ENCODE results near the gene MVB12B.

MVB12B gene

DNA sequence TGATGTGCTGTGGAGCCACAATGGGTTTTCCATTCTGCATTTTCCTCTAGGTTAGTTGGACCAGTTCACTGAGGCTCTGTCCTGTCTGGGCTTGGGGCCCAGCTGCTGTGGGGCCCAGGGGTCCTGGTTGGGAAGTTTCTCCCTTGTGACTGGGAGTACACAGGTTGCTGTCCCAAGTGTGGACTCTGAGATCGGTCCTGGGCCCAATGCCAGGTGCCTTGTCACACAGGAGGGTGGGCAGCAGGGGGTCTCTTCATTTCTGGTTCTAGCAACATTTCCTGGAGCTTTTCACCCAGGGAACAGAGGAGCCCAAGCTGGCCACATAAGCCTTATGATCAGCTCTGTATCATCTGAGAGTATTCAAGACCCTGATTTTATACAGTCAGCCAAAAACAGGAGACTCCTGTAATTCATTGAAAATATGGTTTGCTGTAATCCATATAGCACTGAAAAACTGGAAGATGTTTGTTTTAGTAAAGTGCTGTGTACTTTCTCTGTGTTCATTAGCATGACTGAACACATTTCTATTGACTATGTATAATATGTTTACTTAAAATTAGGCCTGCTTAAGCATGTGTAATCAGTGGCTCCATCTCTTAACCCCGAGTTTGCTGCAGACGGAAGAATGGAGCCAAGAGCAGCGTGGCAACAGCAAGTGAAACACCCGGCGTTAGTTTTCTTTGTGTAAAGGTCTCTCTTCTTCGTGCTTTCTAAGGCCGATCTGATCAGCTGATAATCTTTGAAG, 62.5 kb downstream of the MVB12B start:
- DNase-seq: peak; percentile 46

DNA sequence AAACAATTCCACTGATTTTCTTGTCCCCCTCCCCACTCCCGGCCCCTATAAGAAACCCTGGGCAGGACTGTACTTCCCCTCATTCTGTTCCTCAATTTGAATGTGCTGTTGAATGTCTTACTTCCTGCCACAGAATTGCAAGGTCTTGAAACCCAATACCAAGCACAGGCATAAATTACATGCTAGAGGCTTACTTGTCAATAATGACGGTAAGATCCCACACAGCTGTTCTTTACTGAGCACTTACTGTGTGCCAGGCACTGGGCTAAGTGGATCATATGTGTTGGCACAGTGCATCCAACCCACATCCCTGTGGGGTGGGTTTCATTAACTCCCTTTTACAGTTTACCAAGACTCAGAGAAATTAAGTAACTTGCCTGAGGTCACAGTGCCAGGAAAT, 63.4 kb downstream of the MVB12B start:
- peak; percentile 37 for DNase-seq

DNA sequence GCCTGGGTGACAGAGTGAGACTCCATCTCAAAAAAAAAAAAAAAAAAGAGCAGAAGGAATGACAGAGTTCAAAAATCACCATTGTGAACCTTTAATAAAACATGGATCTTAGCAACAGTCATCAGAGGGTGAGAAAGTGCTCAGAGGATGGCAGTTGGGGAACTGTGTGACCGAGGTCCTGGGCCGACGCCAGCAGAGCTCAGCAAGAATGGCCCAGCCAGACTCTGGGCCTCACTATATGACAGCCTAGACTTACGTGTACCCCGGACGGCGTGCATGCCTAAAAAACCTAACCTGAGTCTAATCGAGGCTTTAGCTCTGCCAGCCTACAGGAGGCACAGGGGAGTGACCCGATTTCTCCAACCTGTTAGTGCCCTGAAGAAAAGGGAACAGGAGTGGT, 64.3 kb downstream of the MVB12B start:
- no peak for DNase-seq

DNA sequence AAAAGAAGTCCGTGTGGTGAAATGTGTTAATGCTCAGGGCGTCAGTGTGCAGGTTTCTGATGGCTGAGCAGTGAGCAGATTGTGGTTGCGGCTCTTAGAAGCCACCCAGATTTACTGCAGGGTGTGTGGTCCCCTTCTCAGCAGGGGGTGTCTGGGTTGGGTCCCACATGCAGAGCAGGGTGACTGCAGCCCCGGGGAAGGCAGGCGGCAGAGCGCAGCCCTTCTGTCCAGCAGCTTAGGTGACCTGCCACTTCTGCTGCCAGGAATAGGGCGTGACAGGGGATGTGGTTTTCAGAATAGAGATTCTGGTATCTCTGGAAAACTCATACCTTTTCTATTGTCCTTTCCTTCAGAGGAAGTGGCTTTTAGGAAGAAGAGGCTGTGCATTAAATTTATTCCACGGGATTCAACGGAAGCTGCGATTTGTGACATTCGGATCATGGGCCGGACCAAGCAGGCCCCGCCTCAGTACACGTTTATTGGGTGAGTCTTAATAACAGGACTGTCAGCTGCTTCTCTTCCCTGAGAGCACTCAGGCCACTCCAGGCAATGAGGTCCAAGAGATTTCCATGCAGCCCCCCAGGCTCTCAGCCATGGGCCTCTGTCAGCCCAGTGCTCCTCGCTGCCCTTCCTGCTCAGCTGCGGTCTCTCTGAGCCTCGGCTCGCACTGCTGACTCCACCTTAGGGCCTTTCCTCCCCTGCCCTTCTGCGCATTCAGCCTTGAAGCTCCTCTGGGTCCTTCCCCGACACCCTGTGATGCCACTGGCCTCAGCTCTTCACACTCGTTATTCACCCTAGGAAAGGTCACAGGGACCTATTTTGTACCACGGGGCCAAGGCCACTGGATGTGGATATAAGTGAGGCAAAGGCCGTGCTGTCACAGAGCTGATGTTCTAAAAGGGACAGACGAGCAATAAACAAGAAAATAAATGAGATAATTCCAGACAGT, 65.4 kb downstream of the MVB12B start:
- no peak for DNase-seq

DNA sequence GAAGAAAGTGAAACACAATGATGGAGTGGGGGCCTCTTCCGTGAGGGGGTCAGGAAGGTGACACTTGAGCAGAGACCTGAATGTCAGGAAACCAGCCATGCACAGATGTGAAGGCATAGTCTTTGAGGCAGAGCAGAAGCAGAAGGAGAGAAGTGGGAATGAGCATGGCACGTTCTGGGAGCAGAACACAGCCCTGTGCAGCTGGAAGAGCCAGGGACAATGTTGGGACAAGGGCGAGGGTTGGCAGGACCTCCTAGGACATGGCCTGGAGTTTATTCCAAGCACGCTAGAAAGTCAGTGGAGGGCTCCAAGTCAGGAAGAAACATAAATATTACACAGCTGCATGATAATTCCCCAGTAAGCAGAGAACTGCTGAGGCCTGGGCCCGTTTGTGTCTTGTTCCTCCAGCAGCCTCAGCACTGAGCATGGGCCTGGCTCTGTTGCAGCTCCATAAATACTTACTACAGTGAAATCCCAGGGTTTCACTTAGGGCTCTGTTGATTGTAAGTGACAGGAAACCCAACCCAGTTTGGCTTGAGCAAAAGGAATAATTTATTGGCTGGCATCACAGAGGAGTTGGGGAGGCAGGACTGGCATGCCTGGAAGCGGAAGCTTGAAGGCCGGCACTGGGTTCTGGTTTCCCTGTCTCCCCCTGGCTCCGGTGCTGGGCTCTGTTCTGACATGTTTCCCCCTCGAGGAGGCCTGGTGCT, 66.2 kb downstream of the MVB12B start:
- DNase-seq: no peak

DNA sequence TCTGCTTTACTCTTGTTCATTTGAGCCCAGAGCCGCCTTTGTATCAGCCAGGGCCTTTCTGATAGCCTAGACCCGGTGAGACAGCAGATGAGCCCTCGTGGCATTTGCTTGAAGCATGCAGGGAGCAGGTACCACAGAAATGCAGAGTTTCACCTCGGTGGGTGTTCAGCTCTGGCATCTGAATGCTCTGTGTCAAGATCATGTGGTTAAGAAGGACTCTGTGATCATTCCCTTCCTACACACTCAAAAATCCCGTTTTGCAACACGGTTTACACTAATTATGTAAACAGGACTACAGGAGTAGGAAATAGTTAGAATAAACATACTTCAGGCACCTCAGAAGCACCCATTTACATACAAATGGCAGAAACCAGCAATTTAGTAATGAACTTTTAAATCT, 67.2 kb downstream of the MVB12B start:
- no peak for DNase-seq

DNA sequence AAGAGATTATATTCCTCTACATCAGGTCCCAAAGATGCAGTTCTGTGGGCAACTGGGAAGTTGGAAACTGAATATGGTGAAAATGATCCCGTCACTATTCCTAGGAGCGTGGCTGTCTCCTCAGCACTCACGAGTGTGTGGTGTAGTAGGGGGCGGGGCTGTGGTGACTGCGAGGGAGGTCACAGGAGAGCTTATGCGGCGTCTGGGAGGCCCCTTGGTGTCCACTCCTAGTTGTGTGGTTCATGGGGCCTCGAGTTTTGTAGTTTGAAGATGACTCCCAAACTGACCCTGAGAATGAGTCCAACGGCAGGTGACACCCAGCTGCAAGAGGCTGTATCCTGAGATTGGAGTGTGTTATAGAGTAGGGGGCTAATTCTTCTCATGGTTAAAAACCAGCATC, 68.2 kb downstream of the MVB12B start:
- no peak for DNase-seq

DNA sequence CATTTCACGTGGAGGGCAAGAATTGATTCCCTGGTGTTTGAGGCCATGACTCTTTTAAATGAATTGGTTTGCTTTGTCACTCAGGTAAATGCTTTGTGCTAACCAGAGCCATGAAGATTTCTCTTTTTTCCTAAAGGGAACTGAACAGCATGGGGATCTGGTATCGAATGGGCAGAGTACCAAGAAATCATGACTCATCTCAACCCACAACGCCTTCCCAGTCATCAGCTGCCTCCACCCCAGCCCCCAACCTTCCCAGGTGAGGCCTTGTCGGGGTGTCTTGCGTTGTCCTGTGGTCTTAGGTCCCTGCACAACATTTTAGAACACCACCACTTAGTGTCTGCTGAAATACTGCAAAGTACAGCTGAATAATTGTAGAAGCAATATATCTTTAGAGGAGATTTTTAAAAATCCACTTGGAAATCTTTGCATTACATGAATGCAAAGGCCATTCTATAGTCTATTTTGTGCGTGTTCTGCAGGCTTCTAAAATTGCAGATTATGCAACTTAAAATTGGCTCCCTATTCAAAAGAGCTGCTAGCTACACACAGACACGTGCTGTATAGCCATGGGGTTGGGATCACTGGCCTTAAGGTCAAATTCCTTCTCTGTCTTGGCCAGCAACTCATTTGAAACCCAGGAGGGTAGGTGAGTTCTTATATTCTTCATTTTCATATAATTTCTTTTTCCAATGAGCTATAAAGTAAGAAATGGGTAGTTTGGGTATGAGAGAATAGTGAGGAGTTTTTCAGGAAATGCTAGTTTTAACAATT, 69.0 kb downstream of the MVB12B start:
- DNase-seq: no peak

DNA sequence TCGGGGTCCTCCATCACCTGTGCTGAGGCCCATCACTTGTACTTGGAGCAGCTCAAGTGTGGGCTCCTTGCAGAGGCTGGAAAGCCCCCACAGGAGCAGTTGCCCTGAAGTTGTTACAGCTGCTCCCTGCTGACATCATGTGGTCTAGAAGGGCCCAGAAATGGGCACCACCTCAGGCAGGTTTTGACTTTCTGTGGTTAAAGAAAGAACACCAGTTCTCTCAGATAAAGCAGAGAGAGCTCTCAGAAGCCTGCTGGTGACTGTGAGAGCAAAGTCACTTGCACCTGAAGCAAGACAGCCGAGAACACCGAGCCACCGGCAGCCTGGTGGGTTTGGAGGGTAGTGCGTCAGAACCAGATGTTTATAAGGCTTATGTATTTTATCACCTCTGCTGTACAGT, 70.4 kb downstream of the MVB12B start:
- DNase-seq: no peak

DNA sequence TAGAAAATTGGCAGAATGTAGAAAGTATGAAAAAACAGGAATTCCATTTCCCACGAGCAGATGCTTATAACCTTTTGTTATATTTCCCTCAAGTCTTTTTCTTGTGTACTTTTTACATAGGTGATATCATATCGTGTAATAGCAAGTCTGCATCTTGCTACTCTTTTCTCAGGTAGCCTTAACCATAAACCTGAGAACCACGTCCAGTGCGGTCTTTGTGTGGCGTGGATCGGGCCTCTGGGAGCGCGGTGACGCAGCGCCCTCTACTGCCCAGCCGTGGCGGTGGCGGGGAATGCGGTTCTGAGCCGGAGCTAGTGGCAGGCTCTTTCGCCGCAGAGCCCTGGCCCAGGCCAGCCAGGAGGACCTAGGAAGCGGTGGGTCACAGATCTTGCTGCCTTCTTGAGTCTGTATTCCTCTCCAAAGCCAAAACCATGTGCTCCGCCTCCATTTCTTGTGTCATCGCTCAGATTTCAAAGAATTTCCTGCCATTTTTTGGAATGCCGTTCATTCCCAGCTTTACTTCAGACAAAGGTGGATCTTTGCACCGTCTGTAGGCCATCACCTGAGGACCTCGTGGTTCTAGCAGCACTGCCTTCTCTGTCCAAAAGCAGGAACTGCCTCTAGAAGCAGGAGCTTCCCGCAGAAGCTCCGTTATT, 71.9 kb downstream of the MVB12B start:
- no peak for DNase-seq

DNA sequence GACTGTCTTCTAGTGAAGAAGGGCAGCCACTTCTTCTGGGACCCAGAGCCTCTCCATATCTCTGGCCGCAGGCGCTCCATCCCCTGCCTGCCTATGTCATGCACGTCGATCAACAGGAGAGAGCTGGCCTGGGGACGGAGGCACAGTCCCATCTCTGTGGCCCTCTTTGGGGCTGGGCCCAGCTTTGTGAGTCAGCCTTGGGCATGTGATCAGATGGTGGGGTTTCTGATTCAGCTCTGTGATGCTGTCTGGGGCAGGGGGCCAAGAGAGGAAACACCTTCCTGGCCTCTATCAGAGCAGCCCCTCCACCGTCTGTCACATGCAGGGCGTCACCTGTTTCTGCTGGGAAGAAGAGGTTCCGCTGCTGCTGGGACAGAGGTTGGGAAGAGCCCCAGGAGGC, 72.6 kb downstream of the MVB12B start:
- no peak for DNase-seq

DNA sequence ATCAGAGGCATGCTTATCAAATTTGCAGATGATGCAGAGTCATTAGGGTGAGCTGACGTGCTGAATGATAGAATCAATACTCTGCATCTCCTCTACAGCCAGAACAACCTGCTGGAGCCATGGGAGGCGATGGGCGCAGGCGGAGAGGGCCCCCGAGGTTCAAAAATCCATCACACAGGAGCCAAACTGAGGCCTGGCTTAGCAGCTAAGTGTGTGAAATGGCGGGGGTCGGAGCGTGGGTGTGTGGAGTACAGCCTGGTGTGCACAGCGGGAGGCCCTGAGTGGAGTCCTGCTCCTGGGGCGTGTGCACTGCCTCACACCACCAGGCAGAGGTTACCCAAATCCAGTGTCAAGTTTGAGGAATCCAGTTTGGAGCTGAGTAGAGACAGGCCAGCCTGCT, 73.2 kb downstream of the MVB12B start:
- no peak for DNase-seq

DNA sequence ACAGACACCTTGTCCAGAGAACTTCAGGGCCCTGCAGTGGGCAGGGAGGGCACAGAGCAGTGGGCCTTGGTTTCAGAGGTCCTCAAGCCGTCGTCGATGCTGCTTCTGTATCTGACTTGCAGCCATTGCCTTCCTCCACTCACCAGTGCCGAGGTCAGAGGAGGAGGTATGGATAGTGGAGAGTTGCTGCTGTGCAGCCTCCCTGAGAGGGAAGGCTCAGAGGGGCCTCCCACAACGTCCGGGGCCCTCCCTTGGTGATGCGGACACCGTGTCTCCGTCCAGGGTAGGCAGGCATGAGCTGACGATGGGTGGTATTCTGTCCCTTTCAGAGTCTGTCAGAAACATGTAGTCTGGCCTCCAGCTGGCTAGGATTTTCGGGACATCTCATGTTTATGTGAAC, 73.9 kb downstream of the MVB12B start:
- DNase-seq: no peak

DNA sequence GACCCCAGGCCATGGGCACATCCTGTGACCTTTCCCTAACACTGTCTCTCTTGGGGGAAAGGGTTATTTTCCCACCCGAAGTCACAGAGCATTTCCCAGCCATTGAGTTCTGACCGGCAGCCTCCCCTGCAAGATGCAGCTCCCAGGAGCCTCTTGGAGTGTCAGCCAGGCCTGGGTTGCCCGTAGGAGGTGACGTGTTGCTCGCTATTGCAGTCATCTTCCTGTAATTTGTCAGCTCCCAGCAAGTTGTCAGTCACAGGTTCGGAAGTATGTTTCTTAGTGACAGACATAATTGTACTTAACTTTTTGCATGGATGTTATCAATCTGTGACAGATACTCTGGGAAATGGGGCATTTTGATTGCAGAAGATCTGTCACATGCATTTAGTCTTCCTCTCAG, 74.5 kb downstream of the MVB12B start:
- DNase-seq: no peak

DNA sequence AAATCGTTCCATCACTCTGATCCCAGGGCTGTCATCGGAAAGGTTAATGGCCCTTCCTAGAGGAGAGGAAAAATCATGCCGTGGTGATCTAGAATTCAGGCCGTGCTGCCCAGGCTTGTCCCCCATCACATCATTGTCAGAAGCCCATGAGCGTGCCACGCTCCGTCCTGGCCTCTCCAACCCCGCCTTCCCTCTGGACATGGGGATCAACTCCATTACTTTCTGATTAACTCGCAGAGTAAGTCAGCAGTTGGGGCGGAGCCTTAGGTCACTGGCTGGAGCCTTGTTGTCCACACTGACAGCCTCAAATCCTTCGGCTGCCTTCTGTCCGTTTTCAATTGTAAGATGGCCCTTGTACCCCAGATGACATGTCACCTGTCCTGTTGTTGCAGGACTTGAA, 75.0 kb downstream of the MVB12B start:
- no peak for DNase-seq

DNA sequence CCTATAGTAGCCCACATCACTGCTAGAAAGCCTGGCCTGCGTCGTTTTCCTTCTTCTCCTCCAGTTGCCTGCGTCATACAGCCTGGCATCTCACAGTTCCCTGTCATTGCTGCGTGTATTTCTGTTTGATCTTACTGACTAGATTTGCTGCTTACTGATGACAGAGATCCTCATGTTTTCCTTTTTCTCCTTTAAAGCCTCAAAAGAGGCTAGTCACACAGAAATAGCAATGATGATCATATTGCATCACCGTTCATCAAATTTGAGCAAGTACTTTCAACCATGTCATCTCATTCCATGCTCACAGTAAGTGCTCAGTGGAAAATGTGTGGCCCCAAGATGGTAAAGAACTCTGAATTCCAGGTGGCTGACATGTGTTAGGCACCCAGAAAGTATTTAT, 76.8 kb downstream of the MVB12B start:
- no peak for DNase-seq

DNA sequence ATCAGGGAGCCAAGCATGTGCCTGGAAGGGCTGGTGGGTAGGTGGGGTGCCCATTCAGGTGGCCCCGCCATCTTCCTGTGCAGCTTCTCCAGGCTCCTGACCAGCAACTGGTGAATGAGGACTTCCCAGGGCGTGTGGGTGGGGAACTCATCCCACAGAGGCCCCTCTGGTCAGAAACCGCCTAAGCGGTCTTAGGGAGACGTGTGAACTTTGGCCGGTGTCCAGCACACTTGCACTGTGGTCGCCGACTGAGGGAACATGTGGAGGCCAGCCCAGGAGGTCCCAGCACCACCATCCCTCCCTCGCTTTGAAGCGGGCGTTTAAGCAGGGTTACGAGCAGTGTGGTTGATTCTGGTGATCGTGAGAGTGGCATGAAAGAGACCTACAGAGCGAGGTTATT, 77.8 kb downstream of the MVB12B start:
- DNase-seq: no peak

DNA sequence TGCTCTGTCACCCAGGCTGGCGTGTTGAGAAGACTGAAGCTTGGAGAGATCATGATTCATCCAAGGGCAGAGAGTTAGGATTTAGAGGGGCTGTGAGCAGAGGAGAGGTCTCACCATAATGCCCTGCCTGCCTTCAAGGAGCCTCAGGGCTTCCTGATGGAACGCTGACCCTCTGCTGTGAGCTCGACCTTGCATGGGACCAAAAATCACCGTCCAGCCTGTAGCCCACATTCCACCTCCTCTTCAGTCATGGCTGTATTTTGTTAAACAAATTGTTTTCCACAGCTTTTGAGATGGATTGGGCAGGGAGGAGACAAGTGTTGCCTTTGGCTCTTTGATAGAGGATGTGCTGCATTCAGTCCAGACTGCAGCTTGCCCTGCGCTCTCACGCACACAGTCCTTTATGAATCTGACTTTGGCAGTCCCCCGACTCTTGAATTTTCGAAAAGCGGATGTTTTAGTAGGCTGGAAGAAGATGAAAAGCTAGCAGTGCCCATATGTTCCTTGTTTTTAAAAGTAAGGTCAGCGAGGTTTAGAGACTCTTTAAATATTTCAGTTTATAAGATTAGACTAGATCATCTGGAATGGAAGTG, 79.5 kb downstream of the MVB12B start:
- no peak for DNase-seq

DNA sequence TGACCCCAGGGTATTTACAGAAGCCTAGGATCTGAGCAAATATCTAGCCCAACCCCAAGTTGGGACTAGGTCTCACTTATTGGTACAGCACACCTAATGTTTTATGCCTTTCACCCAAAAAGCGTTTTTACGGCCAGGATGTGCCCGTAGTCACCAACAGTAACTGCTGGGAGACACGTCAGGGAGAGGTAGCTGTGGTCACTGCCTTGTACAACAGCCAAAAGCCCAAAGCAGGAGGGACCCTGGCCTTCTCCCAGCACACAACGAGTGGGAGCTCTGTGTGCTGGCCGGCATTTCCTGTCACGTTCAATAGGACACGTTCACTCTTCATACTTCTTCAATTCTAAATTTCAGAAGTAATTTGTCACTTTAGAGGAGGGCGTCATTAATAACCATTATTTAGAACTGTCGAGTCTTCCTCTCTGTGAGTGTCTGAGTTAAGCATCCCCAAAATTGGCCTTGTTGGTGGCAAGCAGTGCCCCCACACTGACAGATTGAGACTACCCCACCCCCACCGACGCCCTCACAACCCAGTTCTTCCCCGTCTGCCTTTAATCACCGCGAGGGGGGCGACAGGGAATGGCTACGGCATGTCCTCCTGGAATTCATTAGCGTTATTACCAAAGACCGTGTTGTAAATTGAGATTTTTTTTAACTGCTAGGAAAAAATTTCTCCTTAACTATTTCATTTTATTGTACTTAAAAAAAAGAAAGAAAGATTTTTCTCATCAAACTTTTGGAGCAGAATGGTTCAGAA, 80.7 kb downstream of the MVB12B start:
- no peak for DNase-seq

DNA sequence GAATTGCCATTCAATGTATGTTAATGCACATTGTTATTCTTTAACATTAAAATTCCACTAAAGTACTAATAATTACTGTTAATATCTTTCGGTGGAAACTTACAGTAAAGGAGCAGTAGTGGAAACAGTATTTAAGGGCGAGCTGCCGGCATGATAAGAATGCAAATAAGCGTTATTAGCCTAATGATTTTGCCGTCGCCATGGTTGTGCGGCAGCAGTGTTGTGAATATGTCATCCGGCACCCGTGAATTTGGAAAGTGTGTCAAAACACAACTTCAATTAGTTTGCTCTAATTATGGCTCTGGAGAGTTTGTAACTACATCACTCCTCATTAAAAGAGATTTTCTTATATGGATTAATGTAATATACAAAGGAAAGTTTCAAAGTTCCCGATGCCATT, 81.4 kb downstream of the MVB12B start:
- DNase-seq: no peak

DNA sequence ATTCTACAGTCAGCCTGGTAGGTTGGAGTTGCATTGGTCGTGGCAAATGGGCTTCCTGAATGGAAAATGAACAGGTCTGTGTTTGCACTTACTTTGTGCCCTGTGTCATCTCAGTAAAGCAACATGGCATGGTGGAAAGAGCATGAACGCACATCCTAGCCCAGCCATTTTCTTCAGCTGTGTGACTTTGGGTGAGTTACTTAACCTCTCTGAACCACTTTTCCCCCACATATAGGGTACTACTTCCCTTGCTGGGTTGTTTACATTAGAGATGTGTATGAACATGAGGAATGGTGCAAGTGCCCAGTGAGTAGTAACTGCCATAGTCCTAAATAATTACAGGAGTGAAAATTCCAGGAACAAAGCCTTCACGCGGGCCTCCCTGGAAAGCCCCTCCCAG, 83.6 kb downstream of the MVB12B start:
- no peak for DNase-seq
